NT2/D1 (cell line): Measurements from ENCODE around the gene KAZN.

Experiments
- SUZ12 ChIP-seq: IDR thresholded peaks from 2 replicates; pipeline ENCODE4 v1.6.1; 2011; ENCODE audit not compliant: insufficient read length, insufficient read depth; ENCODE audit errors: extremely low read depth
- YY1 ChIP-seq: IDR thresholded peaks from 2 replicates; pipeline ENCODE4 v1.6.1; 2011; ENCODE audit not compliant: insufficient read length, insufficient read depth

DNA sequence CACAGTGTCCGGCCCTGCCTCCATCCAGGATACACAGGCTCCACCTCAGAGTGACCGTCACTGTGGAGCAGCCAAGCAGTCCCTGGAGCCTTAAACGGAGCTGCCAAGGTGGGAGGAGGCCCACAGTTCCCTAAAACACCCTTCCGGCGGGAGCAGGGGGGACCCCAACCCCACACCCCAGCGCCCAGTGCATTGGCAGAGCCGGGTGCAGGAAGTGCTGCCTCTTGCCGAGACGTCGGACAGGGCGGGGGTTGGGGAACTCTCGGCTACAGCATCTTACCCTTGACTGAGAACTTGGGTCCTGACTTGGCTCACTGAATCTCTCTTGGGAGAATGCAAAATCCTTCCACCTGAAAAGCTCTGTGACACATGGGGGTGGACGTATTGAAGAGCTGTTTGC, 516.4 kb downstream of the KAZN start:
- no peak for TF ChIP-seq YY1
- TF ChIP-seq SUZ12, result no peak
